ENCODE results near the gene HMGA1.

Gene HMGA1

GRCh38 chr6:34230653-34231371 is 5.9 kb upstream of the HMGA1 start:
- Histone ChIP-seq H3K27ac (ENCODE audit: low read depth, low read length) (no peak overlapping the region), H3K9me2 (replicated peaks; ENCODE audit: control insufficient read depth, low read length) (no peaks in the 10 kb centered on the region), H3K4me2 (ENCODE audit: low read length) (no peak overlapping the region), H3F3A (ENCODE audit: control insufficient read depth, insufficient read depth) (peaks cover 16% of the 10 kb centered on the region), H3K4me3 (ENCODE audit: low read length) (no peak overlapping the region), H3K79me2 (ENCODE audit: control insufficient read depth, low read length) (no peaks in the 10 kb centered on the region; the same call in 1 of the 2 replicates), H3K4me1 (ENCODE audit: control insufficient read depth, low read length) (peaks cover 34% of the 10 kb centered on the region), H3K27me3 (ENCODE audit: control insufficient read depth, low read length) (no peaks in the 10 kb centered on the region), H3K9me3 (ENCODE audit: control insufficient read depth, insufficient read depth, low read length) (no peaks in the 10 kb centered on the region), H4K20me1 (ENCODE audit: control insufficient read depth, insufficient read depth, low read depth, low read length) (no peaks in the 10 kb centered on the region), H3K36me3 (ENCODE audit: control insufficient read depth, low read length) (no peaks in the 10 kb centered on the region)
- TF ChIP-seq EZH2phosphoT487 (IDR thresholded peaks at IDR 0.05; ENCODE audit: borderline replicate concordance, low read length): no peak
- no peak for TF ChIP-seq CTCF (IDR thresholded peaks at IDR 0.05; ENCODE audit: low read depth, low read length, poor library complexity, severe bottlenecking)

GRCh38 chr6:34231566-34232336 is 4.9 kb upstream of the HMGA1 start:
- no peak overlapping the region for H3K27ac ChIP-seq (ENCODE audit: low read depth, low read length)
- TF ChIP-seq CTCF (IDR thresholded peaks at IDR 0.05; ENCODE audit: low read depth, low read length, poor library complexity, severe bottlenecking): no peak
- no peak for TF ChIP-seq EZH2phosphoT487 (IDR thresholded peaks at IDR 0.05; ENCODE audit: borderline replicate concordance, low read length)
- peaks cover 21% of the 10 kb centered on the region for H3F3A ChIP-seq (ENCODE audit: control insufficient read depth, insufficient read depth)
- peaks cover 37% of the 10 kb centered on the region for H3K4me1 ChIP-seq (ENCODE audit: control insufficient read depth, low read length)
- no peak overlapping the region for H3K4me2 ChIP-seq (ENCODE audit: low read length)
- H3K36me3 ChIP-seq (ENCODE audit: control insufficient read depth, low read length): 0 out of 2 replicates have a peak, but pooled peaks cover 3% of the 10 kb centered on the region
- H3K9me3 ChIP-seq (ENCODE audit: control insufficient read depth, insufficient read depth, low read length): no peaks in the 10 kb centered on the region
- no peaks in the 10 kb centered on the region for H3K9me2 ChIP-seq (replicated peaks; ENCODE audit: control insufficient read depth, low read length)
- no peak overlapping the region for H3K4me3 ChIP-seq (ENCODE audit: low read length)
- no peaks in the 10 kb centered on the region for H4K20me1 ChIP-seq (ENCODE audit: control insufficient read depth, insufficient read depth, low read depth, low read length)
- no peaks in the 10 kb centered on the region for H3K27me3 ChIP-seq (ENCODE audit: control insufficient read depth, low read length)
- peaks cover 6% of the 10 kb centered on the region for H3K79me2 ChIP-seq (ENCODE audit: control insufficient read depth, low read length)

DNA sequence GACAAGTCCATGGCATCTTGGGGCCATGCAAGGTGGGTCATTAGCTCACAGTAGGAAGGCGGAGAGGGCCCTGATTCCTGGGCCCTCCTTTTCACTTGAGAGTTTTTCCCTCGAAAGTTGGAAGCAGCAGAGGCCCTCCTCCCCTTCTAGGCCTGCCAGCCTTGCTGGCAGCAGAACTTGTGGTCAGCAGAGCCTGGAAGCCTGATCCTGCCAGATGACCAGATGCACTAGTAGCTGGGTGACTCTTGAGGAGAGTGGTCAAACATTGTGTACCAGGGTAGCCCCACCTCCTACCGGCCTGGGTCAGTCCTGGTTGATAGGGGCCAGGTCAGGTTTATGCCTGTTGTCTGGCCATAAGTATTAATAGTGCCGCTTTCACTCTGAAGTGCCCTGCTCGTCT is 3.8 kb upstream of the HMGA1 start:
- Histone ChIP-seq H3F3A (ENCODE audit: control insufficient read depth, insufficient read depth) (peaks cover 21% of the 10 kb centered on the region), H3K79me2 (ENCODE audit: control insufficient read depth, low read length) (peaks cover 14% of the 10 kb centered on the region), H3K9me2 (replicated peaks; ENCODE audit: control insufficient read depth, low read length) (no peaks in the 10 kb centered on the region), H4K20me1 (ENCODE audit: control insufficient read depth, insufficient read depth, low read depth, low read length) (no peaks in the 10 kb centered on the region), H3K4me1 (ENCODE audit: control insufficient read depth, low read length) (peaks cover 25% of the 10 kb centered on the region), H3K27me3 (ENCODE audit: control insufficient read depth, low read length) (no peaks in the 10 kb centered on the region), H3K4me2 (ENCODE audit: low read length) (no peak overlapping the region), H3K9me3 (ENCODE audit: control insufficient read depth, insufficient read depth, low read length) (no peaks in the 10 kb centered on the region), H3K4me3 (ENCODE audit: low read length) (no peak overlapping the region), H3K36me3 (ENCODE audit: control insufficient read depth, low read length) (peaks cover 7% of the 10 kb centered on the region), H3K27ac (ENCODE audit: low read depth, low read length) (no peak overlapping the region)
- TF ChIP-seq EZH2phosphoT487 (IDR thresholded peaks at IDR 0.05; ENCODE audit: borderline replicate concordance, low read length): no peak
- TF ChIP-seq CTCF (IDR thresholded peaks at IDR 0.05; ENCODE audit: low read depth, low read length, poor library complexity, severe bottlenecking): no peak
